22Rv1 (cell line): ENCODE results near the gene SYMPK.

Experiments
- ZFX ChIP-seq: fragments of 450-650 bp; IDR thresholded peaks from 2 replicates; pipeline ENCODE4 v1.6.1; 2017; ENCODE audit warnings: antibody characterized with exemption, borderline replicate concordance
- TF ChIP-seq, protein P1 (sequence below): fragments of 450-650 bp; IDR thresholded peaks from 2 replicates; pipeline ENCODE4 v1.5.1; 2017; ENCODE audit warnings: mild to moderate bottlenecking

- TF ChIP-seq, protein P1, sequence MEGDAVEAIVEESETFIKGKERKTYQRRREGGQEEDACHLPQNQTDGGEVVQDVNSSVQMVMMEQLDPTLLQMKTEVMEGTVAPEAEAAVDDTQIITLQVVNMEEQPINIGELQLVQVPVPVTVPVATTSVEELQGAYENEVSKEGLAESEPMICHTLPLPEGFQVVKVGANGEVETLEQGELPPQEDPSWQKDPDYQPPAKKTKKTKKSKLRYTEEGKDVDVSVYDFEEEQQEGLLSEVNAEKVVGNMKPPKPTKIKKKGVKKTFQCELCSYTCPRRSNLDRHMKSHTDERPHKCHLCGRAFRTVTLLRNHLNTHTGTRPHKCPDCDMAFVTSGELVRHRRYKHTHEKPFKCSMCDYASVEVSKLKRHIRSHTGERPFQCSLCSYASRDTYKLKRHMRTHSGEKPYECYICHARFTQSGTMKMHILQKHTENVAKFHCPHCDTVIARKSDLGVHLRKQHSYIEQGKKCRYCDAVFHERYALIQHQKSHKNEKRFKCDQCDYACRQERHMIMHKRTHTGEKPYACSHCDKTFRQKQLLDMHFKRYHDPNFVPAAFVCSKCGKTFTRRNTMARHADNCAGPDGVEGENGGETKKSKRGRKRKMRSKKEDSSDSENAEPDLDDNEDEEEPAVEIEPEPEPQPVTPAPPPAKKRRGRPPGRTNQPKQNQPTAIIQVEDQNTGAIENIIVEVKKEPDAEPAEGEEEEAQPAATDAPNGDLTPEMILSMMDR, result peak; percentile 92
- no peak for TF ChIP-seq ZFX
Measured at GRCh38 chr19:45770192-45771101, 92.5 kb downstream of the SYMPK start.
